ENCODE measurements around the gene RASGRP1. TPM values are rescaled to one million over a fixed set of nuclear protein-coding genes. Genes with fewer than 3 reads are reported as not detected.

The RASGRP1 gene
- total and polyA plus RNA-seq, 10 of the 15 experiments (the other 5 are each of a cell fraction or from before 2014, with no cell fraction given), result 5.6 to 234 (median 20.9) TPM

DNA sequence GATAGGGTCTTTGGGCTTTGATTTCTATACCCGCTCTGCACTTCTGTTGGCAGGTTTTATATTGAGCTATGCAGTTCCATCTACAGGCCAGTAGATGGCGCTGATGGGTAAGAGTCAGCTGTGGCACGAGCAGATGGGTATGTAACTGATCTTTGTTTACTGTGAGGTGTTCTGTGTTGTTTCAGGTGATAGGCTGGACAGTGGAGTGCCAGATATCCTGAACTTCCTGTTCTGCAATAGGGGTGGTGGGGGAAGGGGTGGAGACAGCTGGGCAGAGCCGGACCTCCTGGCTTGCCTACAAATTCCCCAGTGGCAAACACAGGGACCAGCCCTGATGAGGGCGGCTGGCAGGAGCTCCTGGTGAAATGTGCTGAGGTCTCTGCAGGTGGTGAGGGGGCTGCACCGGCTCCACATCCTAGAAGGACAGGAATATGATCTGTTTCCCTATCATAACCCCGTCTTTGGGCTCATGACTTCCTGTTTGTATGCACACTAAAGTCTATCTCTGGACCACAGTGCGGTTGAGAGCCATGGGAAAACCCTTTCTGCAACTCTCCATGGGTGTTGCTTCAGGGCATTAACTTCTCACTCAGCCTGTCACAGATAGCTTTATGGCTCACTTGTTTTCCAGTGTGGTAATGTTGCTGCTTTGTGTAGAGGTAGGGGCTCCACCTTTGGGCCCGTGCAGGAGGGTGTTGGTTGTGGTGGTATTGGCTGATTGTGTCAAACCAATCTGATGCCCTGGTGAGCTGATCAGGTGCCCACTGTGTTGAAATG, 124.1 kb downstream of the RASGRP1 start (continued):
- TF ChIP-seq, protein P1, sequence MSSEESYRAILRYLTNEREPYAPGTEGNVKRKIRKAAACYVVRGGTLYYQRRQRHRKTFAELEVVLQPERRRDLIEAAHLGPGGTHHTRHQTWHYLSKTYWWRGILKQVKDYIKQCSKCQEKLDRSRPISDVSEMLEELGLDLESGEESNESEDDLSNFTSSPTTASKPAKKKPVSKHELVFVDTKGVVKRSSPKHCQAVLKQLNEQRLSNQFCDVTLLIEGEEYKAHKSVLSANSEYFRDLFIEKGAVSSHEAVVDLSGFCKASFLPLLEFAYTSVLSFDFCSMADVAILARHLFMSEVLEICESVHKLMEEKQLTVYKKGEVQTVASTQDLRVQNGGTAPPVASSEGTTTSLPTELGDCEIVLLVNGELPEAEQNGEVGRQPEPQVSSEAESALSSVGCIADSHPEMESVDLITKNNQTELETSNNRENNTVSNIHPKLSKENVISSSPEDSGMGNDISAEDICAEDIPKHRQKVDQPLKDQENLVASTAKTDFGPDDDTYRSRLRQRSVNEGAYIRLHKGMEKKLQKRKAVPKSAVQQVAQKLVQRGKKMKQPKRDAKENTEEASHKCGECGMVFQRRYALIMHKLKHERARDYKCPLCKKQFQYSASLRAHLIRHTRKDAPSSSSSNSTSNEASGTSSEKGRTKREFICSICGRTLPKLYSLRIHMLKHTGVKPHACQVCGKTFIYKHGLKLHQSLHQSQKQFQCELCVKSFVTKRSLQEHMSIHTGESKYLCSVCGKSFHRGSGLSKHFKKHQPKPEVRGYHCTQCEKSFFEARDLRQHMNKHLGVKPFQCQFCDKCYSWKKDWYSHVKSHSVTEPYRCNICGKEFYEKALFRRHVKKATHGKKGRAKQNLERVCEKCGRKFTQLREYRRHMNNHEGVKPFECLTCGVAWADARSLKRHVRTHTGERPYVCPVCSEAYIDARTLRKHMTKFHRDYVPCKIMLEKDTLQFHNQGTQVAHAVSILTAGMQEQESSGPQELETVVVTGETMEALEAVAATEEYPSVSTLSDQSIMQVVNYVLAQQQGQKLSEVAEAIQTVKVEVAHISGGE (CRISPR knock-in tag; IDR thresholded peaks at IDR 0.05), result no peak
- TF ChIP-seq SIN3A (IDR thresholded peaks at IDR 0.05; ENCODE audit: low read depth, low read length) (peak; percentile 52; the same call in 1 of the 2 replicates), PML (IDR thresholded peaks at IDR 0.05; ENCODE audit: low read length) (no peak), RUNX3 (IDR thresholded peaks at IDR 0.05; ENCODE audit: low read length) (peak; percentile 50; the same call in 1 of the 2 replicates), ZNF207 (IDR thresholded peaks at IDR 0.05; ENCODE audit: borderline replicate concordance) (no peak), YBX1 (IDR thresholded peaks at IDR 0.05) (no peak), SUPT20H (IDR thresholded peaks at IDR 0.05; ENCODE audit: borderline replicate concordance, control insufficient read depth, low read depth, low read length) (no peak), SMC3 (IDR thresholded peaks at IDR 0.05; ENCODE audit: borderline replicate concordance, low read length) (peak; percentile 79), CHD1 (IDR thresholded peaks at IDR 0.05; ENCODE audit: low read depth, low read length) (no peak), SREBF1 (IDR thresholded peaks at IDR 0.05; ENCODE audit: low read length) (no peak), SUZ12 (IDR thresholded peaks at IDR 0.05; ENCODE audit: unreplicated experiment) (no peak), RAD51 (IDR thresholded peaks at IDR 0.05) (peak; percentile 48; the same call in 1 of the 2 replicates), MXI1 (IDR thresholded peaks at IDR 0.05; ENCODE audit: low read depth, low read length) (no peak), RAD21 (IDR thresholded peaks at IDR 0.05; ENCODE audit: insufficient read depth, low read depth, low read length) (peak; percentile 96), MEF2A (IDR thresholded peaks at IDR 0.05; ENCODE audit: insufficient read depth, low read depth, low read length) (no peak)
- TF ChIP-seq, protein P2, sequence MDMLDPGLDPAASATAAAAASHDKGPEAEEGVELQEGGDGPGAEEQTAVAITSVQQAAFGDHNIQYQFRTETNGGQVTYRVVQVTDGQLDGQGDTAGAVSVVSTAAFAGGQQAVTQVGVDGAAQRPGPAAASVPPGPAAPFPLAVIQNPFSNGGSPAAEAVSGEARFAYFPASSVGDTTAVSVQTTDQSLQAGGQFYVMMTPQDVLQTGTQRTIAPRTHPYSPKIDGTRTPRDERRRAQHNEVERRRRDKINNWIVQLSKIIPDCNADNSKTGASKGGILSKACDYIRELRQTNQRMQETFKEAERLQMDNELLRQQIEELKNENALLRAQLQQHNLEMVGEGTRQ (IDR thresholded peaks at IDR 0.05; ENCODE audit: borderline replicate concordance, low read depth, low read length), result no peak
- TF ChIP-seq, protein P3, sequence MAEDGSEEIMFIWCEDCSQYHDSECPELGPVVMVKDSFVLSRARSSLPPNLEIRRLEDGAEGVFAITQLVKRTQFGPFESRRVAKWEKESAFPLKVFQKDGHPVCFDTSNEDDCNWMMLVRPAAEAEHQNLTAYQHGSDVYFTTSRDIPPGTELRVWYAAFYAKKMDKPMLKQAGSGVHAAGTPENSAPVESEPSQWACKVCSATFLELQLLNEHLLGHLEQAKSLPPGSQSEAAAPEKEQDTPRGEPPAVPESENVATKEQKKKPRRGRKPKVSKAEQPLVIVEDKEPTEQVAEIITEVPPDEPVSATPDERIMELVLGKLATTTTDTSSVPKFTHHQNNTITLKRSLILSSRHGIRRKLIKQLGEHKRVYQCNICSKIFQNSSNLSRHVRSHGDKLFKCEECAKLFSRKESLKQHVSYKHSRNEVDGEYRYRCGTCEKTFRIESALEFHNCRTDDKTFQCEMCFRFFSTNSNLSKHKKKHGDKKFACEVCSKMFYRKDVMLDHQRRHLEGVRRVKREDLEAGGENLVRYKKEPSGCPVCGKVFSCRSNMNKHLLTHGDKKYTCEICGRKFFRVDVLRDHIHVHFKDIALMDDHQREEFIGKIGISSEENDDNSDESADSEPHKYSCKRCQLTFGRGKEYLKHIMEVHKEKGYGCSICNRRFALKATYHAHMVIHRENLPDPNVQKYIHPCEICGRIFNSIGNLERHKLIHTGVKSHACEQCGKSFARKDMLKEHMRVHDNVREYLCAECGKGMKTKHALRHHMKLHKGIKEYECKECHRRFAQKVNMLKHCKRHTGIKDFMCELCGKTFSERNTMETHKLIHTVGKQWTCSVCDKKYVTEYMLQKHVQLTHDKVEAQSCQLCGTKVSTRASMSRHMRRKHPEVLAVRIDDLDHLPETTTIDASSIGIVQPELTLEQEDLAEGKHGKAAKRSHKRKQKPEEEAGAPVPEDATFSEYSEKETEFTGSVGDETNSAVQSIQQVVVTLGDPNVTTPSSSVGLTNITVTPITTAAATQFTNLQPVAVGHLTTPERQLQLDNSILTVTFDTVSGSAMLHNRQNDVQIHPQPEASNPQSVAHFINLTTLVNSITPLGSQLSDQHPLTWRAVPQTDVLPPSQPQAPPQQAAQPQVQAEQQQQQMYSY (CRISPR knock-in tag; IDR thresholded peaks at IDR 0.05), result no peak
- TF ChIP-seq, protein P4, sequence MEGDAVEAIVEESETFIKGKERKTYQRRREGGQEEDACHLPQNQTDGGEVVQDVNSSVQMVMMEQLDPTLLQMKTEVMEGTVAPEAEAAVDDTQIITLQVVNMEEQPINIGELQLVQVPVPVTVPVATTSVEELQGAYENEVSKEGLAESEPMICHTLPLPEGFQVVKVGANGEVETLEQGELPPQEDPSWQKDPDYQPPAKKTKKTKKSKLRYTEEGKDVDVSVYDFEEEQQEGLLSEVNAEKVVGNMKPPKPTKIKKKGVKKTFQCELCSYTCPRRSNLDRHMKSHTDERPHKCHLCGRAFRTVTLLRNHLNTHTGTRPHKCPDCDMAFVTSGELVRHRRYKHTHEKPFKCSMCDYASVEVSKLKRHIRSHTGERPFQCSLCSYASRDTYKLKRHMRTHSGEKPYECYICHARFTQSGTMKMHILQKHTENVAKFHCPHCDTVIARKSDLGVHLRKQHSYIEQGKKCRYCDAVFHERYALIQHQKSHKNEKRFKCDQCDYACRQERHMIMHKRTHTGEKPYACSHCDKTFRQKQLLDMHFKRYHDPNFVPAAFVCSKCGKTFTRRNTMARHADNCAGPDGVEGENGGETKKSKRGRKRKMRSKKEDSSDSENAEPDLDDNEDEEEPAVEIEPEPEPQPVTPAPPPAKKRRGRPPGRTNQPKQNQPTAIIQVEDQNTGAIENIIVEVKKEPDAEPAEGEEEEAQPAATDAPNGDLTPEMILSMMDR (IDR thresholded peaks at IDR 0.05 in 2 of 3, conservative IDR thresholded peaks at IDR 0.05 in 1 of 3; ENCODE audit: control insufficient read depth in 2 of 3, extremely low read depth in 1 of 3, insufficient read depth in 1 of 3, low read depth in 3 of 3, low read length in 3 of 3), result peak; percentile 90 to 94 (median 91)
- TF ChIP-seq, protein P5, sequence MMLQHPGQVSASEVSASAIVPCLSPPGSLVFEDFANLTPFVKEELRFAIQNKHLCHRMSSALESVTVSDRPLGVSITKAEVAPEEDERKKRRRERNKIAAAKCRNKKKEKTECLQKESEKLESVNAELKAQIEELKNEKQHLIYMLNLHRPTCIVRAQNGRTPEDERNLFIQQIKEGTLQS (IDR thresholded peaks at IDR 0.05; ENCODE audit: borderline replicate concordance, extremely low read depth, low read depth, low read length), result no peak

Measured in GM12878 (cell line).